Smooth muscle cell of the brain vasculature (primary cell): ENCODE measurements around the gene BCKDHA.
"Not testable (repeated sequence)": the region's sequence is repeated elsewhere in the genome, so short reads cannot be mapped to it uniquely, and the experiment has no call there.

ENCODE experiments used
- DNase-seq: peaks from one replicate; pipeline ENCODE4 v3.0.0-alpha.2; 2012; ENCODE audit warnings: low read depth, low spot score

Gene BCKDHA

GRCh38 chr19:41403181-41403970, 5.8 kb downstream of the BCKDHA start:
- DNase-seq, result no peak

DNA sequence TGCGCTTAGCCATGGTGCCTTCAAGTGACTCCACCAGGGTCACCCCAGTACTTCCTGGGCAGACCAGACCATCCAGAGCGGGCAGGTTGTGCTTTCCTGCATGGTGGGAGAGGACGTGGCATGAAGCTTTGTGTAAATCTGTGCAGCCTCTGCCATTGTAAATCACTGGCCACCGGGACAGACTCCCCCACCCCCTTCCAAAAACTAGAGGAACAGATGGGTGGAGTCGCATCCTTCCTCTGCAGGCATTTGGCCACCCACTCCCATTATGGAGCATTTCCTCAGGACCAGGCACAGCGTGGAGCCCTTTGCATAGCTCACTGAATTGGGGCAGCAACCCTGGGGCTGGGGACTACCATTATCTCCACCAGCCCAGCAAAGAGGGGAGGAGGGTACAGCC, 8.2 kb downstream of the BCKDHA start:
- DNase-seq, result no peak

DNA sequence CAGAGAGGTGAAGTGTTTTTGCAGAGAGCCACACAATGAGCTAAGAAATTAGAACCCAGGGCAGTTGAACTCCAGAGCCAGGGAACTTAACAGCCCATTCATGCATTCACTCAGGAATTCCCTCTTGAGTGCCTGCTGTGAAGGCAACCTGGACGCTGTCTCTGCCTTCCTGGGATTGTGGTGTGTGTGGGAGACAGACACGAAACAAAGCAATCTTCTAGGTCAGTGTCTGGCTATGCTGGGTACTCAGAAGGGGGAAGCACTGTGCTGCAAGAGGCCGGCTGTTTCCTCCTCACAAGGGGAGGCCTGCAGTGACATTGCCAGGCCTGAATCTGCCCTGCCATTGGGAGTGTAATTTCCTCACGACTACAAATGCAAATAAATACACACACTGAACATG, 9.7 kb downstream of the BCKDHA start:
- no peak for DNase-seq

DNA sequence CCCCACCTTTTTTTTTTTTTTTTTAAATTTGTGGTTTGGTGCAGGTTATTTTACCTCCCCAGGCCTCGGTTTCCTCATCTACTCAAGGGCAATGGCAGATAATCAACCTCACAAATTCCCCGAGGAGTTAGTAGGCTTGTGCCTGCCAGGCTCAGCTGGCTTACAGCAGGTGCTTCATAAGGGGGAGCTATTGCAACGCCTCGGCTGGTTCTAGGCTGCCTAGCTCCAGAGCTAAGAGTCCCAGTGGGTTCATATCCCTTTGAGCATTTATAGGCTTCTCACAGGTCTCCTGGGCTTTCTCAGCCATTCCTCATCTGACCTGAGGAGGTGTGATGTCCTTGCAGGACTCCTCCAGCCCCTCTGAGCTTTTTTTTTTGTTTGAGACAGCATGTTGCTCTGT, 10.6 kb downstream of the BCKDHA start:
- no peak for DNase-seq

DNA sequence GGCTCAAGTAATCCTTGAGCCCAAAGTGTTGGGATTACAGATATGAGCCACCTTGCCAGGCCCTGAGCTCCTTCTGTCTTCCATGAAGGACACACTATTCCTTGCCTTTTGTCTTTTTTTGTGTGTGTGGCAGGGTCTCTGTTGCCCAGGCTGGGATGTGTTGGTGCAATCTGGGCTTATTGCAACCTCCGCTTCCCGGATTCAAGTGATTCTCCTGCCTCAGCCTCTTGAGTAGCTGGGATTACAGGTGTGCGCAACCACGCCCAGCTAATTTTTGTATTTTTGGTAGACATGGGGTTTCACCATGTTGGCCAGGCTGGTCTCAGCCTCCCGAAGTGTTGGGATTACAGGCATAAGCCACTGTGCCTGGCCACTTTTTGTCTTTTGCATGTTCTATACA, 11.2 kb downstream of the BCKDHA start:
- not testable (repeated sequence) for DNase-seq

DNA sequence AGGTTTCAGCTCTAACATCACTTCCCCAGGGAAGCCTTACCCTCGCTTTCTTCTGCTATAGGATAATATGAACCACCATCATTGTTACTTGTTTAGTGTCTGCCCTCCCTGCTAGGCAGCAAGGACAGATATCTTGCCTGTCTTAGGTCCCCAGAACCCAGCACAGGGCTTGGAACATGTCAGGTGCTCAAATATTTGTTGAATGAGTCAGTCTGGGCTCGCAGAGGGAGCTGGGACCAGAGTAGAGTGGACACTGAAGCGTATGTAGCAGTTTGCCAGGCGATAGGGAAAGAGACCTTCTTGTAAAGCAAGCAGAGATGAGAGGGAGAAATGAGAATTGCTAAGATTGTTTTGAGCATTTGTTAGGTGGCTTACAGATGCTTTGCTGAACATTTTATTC, 11.7 kb downstream of the BCKDHA start:
- no peak for DNase-seq

DNA sequence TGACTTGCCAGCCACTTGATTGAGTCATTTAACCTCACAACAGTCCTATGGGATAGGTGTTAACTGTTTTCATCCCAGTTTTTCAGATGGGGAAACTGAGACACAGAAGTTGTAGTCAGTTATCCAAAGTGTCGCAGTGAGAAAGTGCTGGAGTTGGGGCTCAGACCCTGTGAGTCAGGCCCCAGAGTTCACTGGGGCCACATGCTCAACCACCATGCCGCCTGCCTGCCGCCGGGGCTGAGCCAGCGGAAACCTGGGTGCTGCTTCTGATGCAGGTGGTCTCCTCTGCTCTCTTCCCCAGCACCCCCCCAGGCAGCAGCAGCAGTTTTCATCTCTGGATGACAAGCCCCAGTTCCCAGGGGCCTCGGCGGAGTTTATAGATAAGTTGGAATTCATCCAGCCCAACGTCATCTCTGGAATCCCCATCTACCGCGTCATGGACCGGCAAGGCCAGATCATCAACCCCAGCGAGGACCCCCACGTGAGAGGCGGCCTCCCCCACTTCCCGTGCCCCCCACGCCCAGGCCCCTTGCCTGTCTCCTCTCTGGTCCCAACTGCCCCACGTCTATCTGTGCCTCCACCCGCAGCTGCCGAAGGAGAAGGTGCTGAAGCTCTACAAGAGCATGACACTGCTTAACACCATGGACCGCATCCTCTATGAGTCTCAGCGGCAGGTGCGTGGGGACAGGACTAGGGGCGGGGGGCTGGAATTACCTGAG, 12.9 kb downstream of the BCKDHA start:
- DNase-seq, result no peak

GRCh38 chr19:41411100-41411967, 13.7 kb downstream of the BCKDHA start:
- no peak for DNase-seq

GRCh38 chr19:41411968-41412265, 14.3 kb downstream of the BCKDHA start:
- DNase-seq, result no peak

DNA sequence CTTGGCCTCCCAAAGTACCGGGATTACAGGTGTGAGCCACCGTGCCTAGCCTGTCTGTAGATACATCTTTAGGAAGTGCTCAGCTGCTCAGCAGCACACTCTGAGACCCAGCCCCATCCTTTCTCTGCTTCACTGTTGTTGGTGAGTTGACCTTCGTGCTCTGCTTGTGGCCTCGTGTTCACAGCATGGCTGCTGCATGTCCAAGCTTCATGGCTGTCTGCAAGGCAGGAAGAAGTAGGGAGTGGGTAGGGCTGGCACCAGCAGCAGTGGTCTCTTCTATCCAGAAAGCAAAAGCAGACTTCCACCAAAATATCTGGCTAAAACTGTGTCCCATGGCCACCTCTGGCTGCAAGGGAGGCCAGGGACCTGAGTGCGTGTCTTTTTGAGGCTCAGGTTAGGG, 15.3 kb downstream of the BCKDHA start:
- DNase-seq, result no peak

- no peak for DNase-seq
These were observed 16.3 kb downstream of the BCKDHA start for GRCh38 chr19:41413947-41414346.

- DNase-seq, result no peak
These were observed 16.8 kb downstream of the BCKDHA start for GRCh38 chr19:41414461-41414860.

DNA sequence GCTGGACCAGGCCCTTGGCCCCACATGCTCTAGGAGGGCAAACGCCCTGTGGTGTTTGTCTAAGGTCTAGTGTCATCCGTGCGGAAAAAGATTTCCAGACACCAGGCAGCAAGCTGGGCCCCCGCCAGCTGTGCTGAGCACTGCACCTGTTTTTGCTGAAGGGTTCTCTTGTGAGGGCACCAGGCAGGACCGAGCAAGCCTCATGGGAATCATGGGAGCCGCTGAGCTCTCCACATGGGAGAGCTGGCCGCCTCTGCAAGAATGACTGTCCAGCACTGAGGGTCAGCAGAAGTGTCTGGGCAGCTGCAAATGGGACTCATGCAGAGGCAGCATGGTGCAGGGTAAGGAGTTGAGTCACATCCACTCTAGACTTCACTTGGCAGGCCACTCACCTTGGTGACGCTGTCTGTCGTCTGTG, 17.5 kb downstream of the BCKDHA start:
- no peak for DNase-seq

DNA sequence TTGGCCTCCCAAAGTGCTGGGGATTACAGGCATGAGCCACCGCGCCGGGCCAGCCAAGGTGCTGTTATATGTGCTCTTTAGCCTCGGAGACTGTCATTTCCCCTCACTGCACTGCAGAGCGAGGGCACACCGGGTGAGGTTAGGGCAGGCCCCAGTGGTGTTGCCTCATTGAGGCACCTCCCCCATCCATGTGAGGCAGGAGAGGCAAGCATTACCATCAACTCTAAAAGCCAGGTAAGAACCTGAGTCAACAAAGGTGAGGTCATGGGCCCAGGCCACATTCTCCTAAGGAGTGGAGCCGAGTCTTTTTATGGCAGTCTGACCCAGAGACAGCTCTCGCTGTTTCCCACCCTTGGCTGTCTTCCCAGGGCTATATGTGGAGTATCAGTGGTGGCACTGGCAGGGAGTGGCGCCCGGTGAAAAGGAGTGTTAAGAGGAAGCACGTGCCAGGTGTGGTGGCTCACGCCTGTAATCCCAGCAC, 18.6 kb downstream of the BCKDHA start:
- no peak for DNase-seq

GRCh38 chr19:41420101-41420880, 22.7 kb downstream of the BCKDHA start:
- DNase-seq, result no peak

DNA sequence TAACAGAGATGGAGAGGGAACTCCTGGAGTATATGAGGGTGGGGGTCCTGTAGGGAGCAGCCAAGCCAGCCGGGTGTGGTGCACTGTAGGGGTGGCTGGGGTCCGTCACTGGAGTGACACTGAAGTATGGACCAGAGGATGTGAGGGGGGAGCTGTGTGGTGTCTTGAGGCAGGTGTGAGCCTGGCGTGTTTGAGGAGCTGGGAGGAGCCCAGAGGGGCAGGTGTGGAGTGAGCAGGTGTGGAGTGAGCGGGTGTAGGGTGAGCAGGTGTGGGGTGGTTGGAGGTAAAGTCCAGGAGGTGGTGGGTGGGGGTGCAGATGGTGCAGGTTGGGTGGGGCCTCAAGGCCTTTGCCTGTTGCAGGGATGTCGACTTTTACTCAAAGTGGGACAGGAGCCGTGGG, 23.7 kb downstream of the BCKDHA start:
- DNase-seq, result no peak

DNA sequence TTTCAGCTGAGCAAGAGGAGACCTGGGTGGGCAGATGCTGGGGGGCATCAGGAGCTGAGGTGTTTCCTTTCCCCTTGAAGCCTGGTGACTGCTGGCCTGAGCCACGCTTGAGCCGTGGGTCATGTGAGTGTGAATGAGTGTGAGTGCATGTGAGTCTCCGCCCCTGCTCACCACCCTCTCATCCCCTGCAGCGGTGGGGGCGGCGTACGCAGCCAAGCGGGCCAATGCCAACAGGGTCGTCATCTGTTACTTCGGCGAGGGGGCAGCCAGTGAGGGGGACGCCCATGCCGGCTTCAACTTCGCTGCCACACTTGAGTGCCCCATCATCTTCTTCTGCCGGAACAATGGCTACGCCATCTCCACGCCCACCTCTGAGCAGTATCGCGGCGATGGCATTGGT, 24.4 kb downstream of the BCKDHA start:
- DNase-seq, result no peak

DNA sequence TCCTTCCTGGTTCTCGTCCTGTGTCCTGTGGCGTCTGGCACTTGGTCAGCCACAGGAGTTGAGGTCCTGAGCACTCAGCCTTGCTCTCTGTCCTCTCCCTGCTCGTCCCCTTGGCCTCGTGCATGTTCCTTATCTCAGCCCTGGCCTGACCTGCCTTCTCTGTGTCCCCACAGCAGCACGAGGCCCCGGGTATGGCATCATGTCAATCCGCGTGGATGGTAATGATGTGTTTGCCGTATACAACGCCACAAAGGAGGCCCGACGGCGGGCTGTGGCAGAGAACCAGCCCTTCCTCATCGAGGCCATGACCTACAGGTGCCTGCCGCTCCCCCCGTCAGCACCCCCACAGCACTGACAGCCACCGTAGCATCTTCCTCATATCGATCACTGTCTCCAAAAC, 24.8 kb downstream of the BCKDHA start:
- no peak for DNase-seq

DNA sequence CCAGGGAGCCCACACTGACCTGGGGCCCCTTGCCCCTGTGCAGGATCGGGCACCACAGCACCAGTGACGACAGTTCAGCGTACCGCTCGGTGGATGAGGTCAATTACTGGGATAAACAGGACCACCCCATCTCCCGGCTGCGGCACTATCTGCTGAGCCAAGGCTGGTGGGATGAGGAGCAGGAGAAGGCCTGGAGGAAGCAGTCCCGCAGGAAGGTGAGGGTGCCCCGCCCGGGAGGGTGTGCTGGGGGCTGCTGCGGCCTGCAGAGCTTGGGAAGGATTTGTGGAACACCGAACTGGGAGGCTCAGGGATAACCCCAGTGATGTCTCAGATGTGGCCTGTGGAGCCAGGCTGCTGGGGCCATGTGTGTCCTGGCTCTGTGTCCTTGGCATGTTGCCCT, 25.3 kb downstream of the BCKDHA start:
- no peak for DNase-seq

DNA sequence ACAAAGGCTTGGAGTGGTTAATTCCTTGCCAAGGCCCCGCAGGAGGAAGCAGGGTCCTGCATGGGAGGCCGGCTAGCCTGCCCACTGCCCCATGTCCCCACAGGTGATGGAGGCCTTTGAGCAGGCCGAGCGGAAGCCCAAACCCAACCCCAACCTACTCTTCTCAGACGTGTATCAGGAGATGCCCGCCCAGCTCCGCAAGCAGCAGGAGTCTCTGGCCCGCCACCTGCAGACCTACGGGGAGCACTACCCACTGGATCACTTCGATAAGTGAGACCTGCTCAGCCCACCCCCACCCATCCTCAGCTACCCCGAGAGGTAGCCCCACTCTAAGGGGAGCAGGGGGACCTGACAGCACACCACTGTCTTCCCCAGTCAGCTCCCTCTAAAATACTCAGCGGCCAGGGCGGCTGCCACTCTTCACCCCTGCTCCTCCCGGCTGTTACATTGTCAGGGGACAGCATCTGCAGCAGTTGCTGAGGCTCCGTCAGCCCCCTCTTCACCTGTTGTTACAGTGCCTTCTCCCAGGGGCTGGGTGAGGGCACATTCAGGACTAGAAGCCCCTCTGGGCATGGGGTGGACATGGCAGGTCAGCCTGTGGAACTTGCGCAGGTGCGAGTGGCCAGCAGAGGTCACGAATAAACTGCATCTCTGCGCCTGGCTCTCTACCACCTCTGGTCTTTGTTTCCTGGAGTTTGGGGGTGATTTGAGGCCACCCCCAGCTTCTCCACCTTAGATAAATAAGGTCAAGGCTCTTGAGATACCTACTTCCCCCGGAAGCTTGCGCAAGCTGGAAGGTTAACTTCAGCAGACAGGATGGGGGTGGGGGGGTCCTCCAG, 26.9 kb downstream of the BCKDHA start:
- DNase-seq, result no peak
